ENCODE results near the gene SYNJ2.

SYNJ2 gene

DNA sequence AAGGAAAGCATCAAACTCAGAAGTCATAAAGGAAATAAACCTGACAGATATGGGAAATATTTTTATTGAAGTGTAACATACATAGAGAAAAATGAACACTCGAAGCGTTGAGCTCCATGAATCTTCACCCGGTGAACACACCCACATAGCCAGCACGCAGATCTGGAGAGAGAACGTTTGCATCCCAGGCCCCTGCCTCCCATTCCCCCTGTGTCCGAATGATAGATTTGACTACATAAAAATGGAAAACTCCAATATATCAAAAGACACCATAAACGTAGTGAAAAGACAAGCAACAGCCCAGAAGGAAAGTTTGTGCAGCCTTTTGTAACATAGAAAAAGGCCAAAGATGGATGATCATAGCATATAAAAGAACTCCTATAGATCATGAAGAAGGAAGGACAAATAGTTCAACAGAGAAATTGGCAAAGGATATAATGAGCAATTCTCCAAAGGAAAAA is 17.1 kb downstream of the SYNJ2 start:
- no peaks in the 10 kb centered on the region for H3K36me3 ChIP-seq
- H3K9me3 ChIP-seq = no peaks in the 10 kb centered on the region
- no peaks in the 10 kb centered on the region for H3K27me3 ChIP-seq
- H3K4me1 ChIP-seq = peaks cover 38% of the 10 kb centered on the region
- DNase-seq = no peak
- TF ChIP-seq, protein P1, sequence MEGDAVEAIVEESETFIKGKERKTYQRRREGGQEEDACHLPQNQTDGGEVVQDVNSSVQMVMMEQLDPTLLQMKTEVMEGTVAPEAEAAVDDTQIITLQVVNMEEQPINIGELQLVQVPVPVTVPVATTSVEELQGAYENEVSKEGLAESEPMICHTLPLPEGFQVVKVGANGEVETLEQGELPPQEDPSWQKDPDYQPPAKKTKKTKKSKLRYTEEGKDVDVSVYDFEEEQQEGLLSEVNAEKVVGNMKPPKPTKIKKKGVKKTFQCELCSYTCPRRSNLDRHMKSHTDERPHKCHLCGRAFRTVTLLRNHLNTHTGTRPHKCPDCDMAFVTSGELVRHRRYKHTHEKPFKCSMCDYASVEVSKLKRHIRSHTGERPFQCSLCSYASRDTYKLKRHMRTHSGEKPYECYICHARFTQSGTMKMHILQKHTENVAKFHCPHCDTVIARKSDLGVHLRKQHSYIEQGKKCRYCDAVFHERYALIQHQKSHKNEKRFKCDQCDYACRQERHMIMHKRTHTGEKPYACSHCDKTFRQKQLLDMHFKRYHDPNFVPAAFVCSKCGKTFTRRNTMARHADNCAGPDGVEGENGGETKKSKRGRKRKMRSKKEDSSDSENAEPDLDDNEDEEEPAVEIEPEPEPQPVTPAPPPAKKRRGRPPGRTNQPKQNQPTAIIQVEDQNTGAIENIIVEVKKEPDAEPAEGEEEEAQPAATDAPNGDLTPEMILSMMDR (IDR thresholded peaks at IDR 0.05; ENCODE audit: low read depth, low read length) = no peak
- no peak overlapping the region for H3K4me3 ChIP-seq (ENCODE audit: low read depth, low read length)

DNA sequence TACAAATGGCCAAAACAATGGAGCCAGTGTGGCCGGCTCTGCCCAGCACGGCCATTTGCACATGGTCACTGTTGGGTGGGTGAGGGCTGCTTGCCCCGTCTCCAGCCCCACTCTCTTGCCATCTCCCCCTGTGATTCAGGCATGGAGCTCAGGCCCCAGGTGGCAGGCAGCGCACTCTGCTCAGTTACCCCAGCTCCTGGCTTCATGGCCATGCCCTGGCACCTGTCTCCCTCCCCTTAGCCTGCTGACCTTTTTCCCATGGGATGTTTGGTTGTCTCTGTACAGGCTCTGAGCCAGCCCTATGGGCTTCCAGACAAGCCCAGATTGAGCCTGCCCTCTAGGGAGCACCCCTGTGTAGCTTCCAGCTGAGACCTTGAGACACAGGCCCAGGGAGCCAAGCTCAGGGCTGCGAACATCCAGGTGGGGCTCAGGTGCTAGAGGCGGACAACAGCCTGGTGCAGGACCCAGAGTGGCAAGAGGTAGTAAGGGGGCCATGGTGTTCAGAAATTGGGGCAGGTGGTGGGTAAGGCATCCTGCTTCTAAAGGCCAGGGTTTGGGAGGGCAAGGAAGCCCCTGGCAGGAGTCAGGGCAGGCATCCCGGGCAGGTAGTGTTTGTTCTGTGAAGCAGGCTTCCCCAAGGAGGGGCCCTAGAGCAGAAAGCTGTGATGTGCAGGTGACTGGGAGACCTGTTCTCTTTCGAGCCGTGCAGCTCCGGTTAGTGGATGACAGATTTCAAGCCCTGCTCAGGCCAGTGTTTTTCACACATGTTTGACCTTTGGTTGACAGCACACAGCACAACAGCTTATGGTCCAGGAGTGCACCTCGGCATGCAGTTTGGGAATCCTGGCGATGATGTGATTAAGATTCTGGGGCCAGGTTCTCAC is 17.7 kb downstream of the SYNJ2 start:
- H3K4me1 ChIP-seq = peaks cover 38% of the 10 kb centered on the region
- TF ChIP-seq, protein P1 (IDR thresholded peaks at IDR 0.05; ENCODE audit: low read depth, low read length) = 0 out of 2 replicates have a peak, but pooled peaks have one; percentile 2
- H3K36me3 ChIP-seq = no peaks in the 10 kb centered on the region
- no peak overlapping the region for H3K4me3 ChIP-seq (ENCODE audit: low read depth, low read length)
- H3K9me3 ChIP-seq = no peaks in the 10 kb centered on the region
- peak; percentile 45 for DNase-seq
- H3K27me3 ChIP-seq = no peaks in the 10 kb centered on the region

DNA sequence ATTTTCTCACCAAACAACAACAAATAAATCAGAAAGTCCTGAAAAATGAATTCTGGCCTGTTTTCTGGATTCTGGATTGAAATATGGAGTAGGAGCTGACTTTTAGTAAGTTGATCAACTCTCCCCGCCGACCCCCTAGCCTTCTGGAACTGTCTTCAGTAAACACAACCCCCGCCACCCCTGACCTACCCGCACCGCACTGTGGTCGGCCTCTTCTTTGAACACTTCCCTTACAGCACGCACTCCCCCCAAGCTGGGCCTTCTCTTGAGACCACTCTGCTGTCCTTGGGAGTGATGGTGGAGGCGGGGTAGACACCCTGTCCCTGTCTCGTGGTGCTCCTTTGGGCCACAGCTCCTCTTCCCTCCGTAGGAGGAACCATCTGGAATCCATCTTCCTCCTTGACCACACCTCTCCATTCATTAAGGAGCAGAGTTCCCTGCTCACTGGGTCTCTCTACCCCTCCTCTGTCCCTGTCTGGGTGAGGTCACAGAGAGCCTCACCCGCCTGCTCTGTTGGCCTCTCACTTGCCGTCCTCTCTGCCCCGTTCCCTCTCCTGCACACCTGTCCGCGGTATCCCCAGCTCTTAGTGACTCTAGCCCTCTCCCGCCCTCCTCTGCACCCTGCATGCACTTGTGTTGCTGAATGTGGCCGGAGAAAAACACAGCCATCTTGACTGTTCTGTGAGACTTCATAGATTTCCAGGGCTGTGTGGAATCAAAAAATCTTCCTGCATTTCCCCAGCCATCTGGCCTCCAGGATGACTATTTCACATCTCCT is 19.1 kb downstream of the SYNJ2 start:
- Histone ChIP-seq H3K9me3 (no peaks in the 10 kb centered on the region), H3K4me3 (ENCODE audit: low read depth, low read length) (no peak overlapping the region), H3K27me3 (no peaks in the 10 kb centered on the region), H3K36me3 (no peaks in the 10 kb centered on the region), H3K4me1 (peaks cover 33% of the 10 kb centered on the region)
- TF ChIP-seq, protein P1 (IDR thresholded peaks at IDR 0.05; ENCODE audit: low read depth, low read length) = no peak
- DNase-seq = no peak

DNA sequence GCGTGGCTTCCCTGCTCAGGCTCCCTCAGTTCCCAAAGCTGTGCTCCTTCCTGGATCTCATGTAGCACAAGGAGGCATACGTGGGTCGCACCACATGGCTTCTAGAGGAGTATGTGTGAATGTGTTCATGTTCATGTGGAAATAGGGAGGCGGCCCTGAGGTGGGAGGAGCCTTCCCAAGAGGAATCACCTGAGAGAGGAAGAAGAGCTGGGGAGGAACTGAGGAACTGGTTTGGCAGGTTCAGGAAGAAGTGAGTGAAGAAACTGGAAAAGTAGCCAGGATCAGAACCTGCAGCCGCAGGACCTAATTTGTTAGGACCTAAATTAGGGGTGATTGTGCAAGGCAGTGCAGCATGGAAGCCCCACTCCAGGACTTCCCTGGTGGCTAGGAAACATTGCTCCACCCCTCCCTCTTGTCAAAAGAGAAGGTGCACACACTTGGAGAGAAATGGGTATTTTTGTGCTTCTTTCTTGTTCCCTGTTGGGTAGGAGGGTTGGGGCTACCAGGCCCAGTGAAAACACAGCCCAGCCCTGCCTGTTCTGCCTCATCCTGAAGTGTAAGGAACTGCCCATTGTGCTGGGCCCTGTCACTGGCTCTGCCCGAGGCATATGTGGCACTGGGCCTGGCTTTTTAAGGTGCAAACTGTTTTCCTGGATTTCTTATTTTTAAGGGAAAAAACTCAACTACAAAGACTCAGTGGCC is 20.7 kb downstream of the SYNJ2 start:
- Histone ChIP-seq H3K27me3 (no peaks in the 10 kb centered on the region), H3K4me1 (peaks cover 20% of the 10 kb centered on the region), H3K4me3 (ENCODE audit: low read depth, low read length) (no peak overlapping the region), H3K36me3 (no peaks in the 10 kb centered on the region), H3K9me3 (no peaks in the 10 kb centered on the region)
- TF ChIP-seq, protein P1 (IDR thresholded peaks at IDR 0.05; ENCODE audit: low read depth, low read length) = no peak
- DNase-seq = no peak

DNA sequence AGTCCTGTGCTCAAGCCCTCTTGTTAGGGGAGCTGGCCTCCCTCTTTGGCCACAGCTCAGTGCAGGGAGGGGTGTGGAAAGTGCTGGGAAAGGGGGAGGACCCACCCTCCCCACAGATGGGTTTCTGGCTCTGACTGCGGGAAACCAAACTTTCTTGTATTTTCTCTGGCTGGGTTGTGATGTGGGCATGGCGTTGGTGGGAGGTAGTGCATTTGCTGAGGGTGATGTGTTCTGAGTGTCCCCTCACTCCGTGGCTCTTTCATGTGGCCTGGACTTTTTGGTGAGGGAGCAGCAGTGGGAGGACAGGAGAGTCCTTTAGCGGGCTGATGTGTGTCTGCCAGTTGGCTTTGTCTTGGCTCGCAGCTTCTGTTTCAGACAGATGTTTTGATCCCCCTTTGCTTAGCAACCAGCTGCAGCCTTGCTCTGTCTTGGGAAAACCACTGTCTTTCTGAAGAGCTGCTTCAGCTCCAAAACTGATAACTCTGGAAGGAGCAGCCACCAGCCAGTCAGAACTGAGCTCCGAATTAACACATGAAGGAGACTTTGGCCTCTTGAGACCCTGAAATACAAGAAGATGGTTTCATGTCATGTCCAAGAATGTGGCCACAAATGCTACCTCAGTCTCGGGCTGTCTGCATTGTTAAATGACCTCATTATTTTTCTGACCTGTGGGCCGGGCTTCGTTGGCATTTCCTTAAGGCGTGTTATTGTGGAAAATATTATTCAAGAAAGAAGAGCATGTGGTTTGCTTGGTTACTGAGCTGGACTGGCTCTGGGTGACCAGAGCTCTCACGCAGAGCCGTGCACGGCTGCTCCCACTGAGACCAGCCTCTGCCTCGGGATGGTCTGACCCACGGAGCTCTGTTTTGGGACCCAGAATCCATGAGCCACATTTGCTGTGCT is 21.5 kb downstream of the SYNJ2 start:
- Histone ChIP-seq H3K27me3 (no peaks in the 10 kb centered on the region), H3K9me3 (no peaks in the 10 kb centered on the region), H3K36me3 (no peaks in the 10 kb centered on the region), H3K4me1 (peaks cover 12% of the 10 kb centered on the region; the same call in 1 of the 2 replicates), H3K4me3 (ENCODE audit: low read depth, low read length) (no peak overlapping the region)
- no peak for DNase-seq
- TF ChIP-seq, protein P1 (IDR thresholded peaks at IDR 0.05; ENCODE audit: low read depth, low read length) = no peak

Data from BE2C (cell line).